ENCODE data around the gene APEH.

GRCh38 chr3:49703443-49703927 is 29.3 kb downstream of the APEH start:
- peak; percentile 87 for TF ChIP-seq CTCF (IDR thresholded peaks at IDR 0.05)
- TF ChIP-seq EZH2 (IDR thresholded peaks at IDR 0.05; ENCODE audit: borderline replicate concordance, insufficient read depth, low read depth, low read length, poor library complexity, severe bottlenecking): no peak

Measured in B cell (primary cell).